GDM1 (cell line): ENCODE data around the gene AFDN.

Source experiments
- DNase-seq: peaks from one replicate; lab custom pipeline; 2025; lab: John Stamatoyannopoulos, UW

The AFDN gene

DNA sequence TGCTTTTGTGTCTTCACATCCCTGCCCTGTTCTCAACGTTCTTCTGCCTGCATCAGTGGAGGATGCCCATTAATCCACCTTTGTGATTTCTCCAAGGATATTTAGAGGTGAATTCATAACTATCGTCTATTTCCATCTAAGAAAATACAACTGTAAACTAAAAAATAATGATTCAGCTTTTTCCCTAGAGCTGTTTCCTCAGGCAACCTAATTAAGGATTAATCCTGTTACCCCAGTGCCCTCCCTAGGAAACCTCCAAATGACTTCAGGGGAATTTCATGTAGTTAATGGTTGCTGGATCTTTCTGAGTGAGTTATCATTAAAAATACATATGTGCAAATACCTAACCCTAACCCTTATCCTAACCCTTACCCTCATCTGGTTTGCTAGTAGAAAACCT is 14.6 kb upstream of the AFDN start:
- no peak for DNase-seq

DNA sequence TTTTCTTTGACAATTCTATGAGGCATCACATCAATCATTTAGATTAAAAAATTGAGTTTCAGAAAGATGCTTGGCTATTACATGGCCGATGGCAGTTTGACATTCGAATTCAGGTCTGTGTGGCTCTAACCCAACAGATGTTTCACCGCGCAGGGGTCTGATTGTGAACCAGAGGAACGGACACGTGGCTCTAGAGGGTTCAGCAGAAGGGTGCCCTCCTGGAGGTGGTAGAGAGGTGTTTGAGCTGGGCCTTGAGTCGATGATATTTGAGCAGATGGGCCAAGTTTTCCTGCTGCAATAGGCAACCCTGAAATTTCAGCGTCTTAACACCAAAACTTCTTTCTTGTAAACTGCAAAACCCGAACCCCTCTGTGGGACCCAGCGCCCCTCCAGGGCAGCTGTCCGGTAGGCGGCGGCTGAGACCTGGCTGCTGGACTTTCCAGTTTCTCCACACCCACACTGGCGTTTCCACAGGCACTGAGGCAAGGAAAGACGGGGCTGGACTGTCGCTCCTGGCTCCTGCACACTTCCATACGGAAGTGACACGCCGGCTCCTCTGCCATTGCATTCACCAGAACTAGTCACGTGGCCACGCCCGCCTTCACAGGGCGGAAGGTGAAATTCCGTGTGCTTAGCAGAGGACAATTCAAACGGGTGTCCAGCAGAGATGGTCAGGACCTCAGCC is 11.3 kb upstream of the AFDN start:
- no peak for DNase-seq

GRCh38 chr6:167817016-167817415 is 9.7 kb upstream of the AFDN start:
- DNase-seq: no peak

GRCh38 chr6:167817729-167818128 is 9.0 kb upstream of the AFDN start:
- DNase-seq: no peak

DNA sequence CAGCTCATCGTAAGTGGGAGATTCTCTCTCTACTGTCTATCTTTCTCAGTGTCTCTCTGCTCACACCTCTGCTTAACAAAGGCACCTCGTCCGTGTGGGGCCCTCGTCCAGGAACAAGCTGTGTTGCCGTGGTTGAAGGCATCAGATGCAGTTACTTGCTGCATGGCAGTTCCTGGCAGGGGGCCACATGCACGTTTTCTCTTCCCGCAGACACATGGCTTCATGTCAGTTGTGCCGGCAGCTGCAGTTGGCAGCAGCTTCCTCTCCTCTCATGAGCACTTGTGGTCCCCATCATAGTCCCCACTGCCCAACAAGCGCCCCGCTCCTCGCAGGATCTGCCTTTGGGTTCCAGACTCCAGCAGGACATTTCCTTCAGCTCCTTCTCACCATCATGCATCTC is 7.1 kb upstream of the AFDN start:
- no peak for DNase-seq

- DNase-seq: no peak
These were observed 6.0 kb upstream of the AFDN start for GRCh38 chr6:167820681-167821080.

DNA sequence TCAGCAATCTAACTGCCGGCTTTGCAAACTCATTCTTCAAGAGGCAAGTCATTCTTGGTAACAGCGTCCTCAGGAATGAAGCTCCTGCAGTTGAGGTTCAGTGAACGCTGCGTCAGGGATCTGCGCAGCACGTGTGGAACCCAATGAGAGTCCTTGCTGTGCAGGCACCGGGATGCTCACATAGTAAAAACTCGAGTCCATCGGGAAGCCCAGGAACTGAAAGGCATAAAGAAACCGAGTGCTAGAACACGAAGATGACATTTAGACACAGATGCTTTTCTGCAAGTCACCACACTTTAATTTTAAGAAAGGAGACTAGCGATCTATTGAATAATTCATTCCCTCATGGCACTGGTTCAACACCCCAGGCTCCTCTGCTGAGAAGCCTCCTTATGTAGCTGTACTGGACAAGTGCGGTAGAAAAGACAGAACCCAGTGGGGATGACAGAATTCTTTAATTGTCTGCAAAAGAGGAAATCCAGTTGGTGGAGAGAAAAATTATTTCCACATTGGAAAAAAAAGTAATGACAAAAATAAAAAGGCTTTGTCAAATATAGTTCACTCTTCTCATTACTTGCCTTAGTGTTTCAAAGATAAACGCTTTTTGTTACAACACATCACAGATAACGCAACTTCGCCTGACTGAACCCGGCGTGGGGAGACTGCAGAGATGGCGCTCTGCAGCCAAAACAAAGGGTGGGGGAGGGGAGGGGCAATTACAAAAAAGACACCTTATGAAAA is 1.9 kb upstream of the AFDN start:
- DNase-seq: no peak

DNA sequence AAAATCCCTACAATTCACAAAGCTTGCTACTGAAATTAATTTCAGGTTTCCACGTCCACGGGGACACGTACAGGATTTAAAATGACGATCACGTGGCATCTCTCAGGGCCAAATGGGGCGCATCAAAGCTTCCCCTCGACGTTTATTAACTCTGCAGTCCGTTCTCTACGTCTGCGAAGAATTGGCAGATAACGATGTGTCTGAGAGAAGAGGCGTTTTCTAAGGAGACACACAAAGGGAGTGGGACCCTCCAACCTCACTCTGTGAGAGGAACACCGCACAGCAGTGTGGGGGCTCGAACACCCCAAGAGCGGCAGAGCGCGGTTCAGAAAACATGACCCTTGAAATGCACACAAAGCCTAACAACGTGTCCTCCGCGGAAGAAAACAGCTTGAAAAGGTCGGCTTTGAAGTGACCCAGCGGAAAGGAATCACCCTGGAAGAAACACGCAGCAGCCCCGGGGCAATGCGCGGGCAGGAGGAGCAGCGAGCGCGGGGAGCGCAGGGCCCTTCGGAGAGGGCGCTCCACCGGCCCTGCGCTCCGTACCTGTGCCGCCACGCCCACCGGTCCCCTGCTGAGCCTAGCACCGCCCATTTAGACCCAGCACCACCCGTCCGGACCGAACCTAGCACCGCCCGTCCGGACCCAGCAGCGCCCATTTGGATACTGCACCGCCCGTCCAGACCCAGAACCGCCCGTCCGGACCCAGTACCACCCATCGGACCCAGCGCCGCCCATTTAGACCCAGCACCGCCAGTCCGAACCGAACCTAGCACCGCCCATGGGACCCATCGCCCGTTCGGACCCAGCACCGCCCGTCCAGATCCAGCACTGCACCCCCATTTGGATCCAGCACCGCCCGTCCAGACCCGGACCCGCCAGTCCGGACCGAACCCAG is 1.1 kb upstream of the AFDN start:
- DNase-seq: no peak

GRCh38 chr6:167826230-167826895 is 348 bp upstream of the AFDN start:
- DNase-seq: no peak

DNA sequence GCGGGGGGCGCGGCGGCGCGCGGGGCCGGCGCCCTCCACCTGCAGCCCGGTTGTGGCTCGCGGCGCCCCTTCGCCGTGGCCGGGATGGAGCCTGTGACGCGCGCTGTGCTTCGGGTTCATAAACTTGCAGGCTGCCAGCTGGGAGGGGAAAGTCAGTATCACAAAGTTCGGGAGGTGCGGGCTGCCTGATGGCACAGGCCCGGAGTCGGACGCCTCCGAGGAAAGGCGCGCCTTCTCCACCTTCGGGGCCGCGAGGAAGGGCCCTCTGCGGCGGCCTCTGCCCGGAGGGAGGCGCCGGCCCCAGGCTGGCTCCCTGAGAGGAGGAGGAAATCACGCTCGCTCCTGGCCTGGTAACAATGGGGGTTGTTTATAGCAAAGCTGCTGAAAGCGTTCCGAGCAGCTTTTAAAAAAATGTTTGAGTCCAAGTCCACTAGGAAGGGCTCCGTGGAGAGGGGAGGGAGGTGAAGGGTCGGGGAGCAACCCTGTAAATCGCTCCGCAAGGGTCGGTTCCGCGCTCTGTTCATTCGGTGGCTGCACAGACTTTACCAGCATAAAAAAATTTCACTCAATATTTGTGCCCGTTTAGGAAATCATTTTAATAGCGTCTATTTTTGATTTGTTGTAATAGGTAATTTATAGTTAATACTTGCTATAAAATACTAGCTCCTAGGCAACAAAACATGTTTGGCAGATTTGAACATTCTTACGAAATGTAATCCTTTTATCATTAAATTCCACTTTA is 1.0 kb downstream of the AFDN start:
- DNase-seq: no peak

DNA sequence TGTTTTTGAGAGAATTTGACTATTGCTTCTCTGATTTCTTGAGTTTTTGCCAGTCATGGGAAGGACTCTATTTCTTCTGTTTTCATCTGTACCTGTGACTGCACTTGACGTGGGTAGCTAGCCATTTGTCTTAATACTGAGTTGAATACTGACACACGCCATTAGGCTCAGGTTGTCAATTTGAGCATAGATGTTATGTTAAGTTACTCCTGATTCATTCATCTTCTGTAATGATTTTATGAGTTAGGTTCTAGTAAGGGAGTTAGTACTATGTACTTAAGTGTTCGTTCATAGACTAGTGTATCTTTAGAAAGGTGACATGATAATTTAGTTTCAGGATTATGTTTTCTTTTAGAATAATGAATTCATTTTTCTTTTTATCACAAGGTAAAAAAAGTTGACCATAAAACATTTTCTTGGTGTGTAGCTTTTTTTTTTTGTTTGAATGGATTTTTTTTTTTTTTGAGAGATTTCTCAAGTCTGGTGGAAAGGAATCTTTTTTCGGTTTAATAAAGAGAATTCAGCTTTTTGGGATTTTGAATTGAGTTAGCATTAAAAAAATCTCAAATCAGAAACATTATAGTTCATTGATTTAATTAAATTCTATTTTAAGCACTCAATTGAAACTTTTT is 1.7 kb downstream of the AFDN start:
- DNase-seq: no peak

DNA sequence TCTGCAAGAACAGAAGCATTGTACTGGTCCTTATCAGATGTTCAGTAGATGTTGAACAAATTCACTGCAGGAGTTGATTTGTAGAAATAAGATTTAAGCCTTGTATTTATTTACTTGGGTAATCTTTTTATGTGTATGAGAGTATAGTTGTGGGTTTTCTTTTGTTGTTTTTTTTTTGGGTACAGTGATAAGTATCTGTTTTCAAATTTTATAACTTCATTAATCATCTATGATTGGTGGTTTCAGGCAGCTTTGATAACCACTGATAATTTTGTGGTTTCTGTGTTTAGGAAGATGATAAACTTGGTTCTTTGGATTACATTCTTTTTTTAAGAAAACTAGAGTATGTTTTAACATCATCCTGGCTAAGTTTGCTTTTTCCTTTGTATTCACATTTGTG is 2.8 kb downstream of the AFDN start:
- no peak for DNase-seq

GRCh38 chr6:167831281-167831828 is 4.6 kb downstream of the AFDN start:
- no peak for DNase-seq

DNA sequence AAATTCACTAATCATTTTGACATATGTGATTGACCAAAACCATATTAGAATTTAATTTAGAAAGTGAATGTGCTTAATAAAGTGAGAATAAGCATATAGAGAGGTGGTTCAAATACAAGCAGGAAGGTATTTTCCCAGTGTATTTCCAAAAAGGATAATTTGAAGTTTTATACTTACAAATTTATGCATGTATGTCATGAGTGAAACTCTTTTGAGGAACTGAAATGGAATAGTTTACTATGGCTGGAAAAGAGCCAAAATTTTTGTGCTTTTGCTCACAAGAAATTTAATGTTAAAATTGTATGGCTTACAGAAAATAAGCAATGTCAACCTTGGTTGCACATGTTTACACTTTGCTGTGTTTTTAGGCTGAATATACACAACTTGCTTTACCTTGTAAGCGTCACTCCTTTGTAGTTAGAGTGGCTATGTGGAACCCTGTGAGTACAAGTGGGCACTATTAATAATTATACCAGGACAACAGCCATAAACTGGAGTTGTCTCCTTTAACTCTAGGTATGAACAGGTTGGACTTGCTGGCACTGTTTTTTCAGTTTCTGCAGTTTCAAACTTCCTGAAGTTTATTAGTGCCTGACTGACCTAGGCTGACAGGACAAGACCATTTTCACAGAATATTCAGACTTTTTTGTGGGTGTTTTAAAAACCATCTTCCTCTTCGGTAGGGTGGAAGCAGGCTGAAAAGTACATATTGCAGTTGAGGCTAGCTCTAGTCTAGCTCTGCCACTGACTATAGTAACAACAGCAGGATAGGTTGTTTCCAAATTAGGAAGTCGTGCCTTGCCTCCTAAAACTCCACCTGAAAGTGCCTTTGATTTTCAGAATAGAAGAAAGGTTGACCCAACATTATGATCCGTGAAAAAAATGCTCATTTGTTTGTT is 6.0 kb downstream of the AFDN start:
- no peak for DNase-seq

- no peak for DNase-seq
These were observed 6.7 kb downstream of the AFDN start for GRCh38 chr6:167833396-167833763.

GRCh38 chr6:167835260-167835659 is 8.5 kb downstream of the AFDN start:
- DNase-seq: no peak

DNA sequence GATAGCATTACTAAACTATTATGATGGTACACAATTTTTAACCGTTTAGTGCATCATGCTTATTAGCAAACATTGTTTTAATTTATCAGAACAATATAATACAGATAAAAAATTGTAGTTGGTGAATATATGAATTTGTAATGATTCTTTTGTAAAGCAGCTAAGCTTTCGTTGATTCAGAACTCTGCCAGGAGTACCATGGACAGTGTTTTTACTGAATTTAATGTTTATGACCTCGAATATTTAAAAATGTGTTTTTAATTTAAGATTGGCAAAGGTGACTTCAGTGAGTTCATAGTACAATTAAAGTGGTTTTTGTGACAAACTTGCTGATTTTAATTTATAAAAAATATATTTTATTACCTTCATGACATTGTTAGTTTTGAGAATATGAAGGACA is 10.0 kb downstream of the AFDN start:
- DNase-seq: no peak

- DNase-seq: no peak
These were observed 11.6 kb downstream of the AFDN start for GRCh38 chr6:167838207-167838748.

DNA sequence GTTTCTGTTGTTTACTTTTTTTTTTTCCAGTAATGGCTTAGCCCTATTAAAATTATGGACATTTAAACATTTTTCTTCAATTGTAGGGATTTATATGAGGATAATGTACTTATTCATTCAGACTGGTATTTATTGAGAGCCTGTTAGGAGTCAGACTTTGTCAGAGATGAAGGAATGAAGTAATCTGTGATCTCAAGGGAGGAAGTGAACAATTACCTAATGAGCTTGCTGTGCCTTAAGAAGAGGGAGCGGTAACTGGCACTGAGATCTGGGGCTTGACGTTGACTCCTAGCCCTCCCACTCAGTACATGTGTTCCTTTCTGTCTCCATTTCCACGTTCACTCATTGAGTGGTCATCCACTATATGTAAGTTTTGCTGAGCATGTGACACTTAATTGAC is 12.6 kb downstream of the AFDN start:
- no peak for DNase-seq

GRCh38 chr6:167839755-167840154 is 13.0 kb downstream of the AFDN start:
- DNase-seq: no peak
